NCI-H146 treated with DMSO at 0.1 percent for 48 hours (cell line): Measurements from ENCODE around the gene TMPRSS4.
A peak's percentile ranks its signal among the peaks of the same experiment; 100 is the strongest.

Experiments used
- DNase-seq: peaks from one replicate; lab custom pipeline; 2025; ENCODE audit not compliant: unreplicated experiment; lab: John Stamatoyannopoulos, UW

TMPRSS4 gene, protein sequence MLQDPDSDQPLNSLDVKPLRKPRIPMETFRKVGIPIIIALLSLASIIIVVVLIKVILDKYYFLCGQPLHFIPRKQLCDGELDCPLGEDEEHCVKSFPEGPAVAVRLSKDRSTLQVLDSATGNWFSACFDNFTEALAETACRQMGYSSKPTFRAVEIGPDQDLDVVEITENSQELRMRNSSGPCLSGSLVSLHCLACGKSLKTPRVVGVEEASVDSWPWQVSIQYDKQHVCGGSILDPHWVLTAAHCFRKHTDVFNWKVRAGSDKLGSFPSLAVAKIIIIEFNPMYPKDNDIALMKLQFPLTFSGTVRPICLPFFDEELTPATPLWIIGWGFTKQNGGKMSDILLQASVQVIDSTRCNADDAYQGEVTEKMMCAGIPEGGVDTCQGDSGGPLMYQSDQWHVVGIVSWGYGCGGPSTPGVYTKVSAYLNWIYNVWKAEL

DNA sequence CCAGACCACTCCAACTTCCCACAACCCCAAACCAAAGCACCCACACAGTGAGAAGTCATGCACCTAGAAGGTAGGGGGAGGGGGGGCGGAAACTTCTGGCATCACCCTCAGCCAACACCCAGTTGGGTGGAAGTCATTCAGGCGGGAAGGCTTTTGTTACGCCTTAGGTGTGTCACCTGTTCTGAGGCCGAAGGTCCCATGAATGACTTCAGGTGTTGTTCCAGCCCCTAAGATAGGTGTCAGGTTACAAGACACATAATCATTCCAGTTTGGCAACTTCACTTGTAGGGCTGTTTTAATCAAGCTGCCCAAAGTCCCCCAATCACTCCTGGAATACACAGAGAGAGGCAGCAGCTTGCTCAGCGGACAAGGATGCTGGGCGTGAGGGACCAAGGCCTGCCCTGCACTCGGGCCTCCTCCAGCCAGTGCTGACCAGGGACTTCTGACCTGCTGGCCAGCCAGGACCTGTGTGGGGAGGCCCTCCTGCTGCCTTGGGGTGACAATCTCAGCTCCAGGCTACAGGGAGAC lies at the start of gene TMPRSS4:
Gene TMPRSS4 (plus strand): TSS at position 325 of the 528 bp plus-strand sequence. CDS start 225 bp downstream, outside the sequence.
- peak; percentile 35 for DNase-seq

DNA sequence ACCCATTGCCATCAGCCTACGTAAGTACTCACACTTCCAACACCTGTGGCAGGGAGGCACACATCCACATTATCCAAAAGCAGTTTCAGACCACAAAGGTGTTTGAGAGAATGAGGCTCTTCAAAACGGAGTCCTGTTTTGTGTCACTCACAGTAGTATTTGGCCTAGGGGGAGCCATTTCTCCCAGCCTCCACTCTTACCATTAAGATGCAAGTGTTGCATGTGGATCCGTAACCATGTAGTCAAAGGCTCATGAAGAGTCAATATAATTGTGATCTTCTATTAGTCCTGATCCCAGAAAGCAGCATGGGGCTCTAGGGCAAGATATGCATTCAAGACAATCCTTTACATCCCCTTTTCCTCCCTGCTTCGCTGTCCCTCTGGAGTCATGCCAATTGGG lies 49.2 kb upstream of the TMPRSS4 start:
- no peak for DNase-seq

DNA sequence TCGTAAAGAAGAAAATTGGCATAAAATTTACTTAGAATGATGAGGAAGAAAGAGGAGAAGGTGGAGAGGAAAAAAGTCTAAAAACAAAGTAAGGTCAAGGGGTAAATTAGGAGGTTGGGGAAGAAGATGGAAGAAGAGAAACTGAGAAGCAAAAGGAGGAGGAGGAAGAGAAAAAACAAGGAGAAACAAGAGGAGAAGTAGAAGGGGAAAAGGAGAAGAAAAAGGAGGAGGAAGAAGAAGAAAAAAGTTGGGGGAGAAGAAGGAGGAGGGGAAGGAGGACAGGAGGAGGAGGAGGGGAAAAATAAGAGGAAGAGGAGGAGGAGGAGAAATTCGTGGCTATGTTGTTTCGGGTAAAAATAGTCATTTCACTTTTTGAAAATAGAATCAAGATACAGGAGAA lies 48.3 kb upstream of the TMPRSS4 start:
- no peak for DNase-seq

DNA sequence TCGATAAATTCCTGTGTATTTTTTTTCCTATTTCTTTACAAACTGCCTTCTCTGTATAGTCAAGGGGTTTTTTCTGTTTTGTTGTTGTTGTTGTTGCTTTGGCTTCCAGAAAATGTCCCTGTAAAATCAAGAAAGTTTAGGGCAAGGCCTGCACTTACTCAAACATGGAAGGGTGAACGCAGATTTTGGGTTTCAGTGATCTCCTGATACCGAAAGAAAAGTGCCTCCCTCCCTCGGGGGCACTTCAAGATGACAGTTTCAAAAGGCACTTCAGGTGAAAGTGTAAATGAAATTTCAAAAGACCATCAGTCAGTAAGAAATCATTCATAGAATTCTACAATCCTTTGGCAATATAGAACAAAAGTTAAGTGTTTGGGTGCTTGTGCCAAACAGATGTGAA lies 43.4 kb upstream of the TMPRSS4 start:
- no peak for DNase-seq

DNA sequence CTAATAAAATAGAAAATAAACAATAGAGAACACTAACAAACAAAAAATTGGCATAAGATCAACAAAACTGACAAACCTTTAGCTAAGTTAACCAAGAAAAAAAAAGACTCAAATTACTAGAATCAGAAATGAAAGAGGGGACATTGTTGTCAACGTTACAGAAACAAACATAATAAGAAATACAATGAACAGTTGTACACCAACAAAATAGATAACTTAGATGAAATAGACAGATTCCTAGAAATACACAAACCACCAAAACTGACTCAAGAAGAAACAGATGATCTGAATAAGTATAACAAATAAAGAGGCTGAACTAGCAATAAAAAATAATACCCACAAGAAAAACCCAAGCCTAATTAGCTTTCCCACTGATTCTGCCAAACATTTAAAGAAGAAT lies 34.7 kb upstream of the TMPRSS4 start:
- no peak for DNase-seq

DNA sequence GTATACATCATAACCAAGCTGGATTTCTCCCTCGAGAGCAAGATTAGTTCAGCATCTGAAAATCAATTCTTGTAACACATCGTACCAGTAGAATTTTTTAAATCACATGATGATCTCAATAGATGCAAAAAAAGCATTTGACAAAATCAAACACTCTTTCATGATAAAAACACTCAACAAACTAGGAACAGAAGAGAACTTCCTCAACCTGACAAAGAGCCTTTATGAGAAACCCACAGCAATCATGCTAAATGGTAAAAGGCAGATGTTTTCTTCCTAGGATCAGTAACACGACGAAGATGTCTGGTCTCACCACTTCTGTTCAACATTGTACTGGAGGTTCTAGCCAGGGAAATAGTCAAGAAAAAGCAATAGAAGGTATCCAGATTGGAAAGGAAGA lies 34.1 kb upstream of the TMPRSS4 start:
- no peak for DNase-seq

DNA sequence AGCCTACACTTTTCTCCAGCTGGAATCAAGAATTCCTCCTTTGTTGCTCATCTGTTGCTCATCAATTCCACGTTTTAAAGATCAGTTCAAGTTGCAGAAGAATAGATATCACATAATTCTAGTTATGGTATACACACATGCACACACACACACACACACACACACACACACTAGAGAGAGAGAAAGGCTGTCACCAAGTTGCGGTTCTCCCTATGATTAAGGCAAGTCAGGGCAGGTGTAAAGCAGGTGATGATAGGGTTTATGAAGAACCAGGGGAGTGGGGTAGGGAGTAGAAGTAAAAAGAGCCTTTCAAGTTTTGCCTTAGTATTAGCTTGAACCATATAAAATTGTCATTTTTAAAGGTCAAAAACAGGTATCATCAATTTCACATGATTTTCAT lies 31.7 kb upstream of the TMPRSS4 start:
- DNase-seq: peak; percentile 26

DNA sequence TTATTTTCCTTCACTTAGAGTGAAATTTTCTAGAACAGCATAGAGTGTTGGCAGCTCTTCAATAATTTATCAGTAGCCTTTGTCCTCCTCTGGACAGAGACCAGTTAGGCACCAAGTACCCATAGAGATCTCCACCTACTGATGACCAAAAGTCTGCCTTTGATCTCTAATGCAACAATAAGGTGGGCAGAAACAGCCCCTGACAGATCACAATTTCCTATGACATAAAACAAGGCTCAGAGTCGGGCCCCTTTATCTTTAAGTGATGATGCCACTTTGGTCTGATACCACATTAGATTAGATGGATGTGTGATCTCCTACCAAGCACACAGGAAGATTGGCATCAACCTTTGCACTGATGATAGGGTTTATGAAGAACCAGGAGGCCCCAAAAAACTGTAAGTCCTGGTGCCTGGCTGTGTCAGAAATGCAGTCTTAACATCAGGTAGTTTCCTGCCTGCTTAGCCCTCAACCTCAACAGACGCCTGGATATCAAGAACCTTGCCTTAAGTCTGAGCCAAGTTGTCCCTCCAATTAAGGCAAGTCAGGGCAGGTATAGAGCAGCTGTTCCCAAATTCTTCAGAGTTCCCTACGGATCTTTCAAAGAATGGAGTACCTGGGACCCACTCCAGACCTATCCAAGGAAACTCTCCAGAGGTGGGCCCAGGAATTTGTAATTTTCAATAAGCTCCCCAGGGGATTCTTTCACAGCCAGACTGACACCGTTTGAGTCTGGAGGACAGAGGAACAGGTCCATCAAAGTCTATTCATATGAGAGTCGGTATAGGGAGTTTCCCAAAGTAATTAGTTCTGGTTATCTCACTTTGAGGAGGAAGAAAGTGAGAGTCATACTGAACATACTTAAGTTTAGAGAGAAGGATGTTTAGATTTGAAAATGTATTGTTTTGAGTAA lies 30.6 kb upstream of the TMPRSS4 start:
- no peak for DNase-seq

DNA sequence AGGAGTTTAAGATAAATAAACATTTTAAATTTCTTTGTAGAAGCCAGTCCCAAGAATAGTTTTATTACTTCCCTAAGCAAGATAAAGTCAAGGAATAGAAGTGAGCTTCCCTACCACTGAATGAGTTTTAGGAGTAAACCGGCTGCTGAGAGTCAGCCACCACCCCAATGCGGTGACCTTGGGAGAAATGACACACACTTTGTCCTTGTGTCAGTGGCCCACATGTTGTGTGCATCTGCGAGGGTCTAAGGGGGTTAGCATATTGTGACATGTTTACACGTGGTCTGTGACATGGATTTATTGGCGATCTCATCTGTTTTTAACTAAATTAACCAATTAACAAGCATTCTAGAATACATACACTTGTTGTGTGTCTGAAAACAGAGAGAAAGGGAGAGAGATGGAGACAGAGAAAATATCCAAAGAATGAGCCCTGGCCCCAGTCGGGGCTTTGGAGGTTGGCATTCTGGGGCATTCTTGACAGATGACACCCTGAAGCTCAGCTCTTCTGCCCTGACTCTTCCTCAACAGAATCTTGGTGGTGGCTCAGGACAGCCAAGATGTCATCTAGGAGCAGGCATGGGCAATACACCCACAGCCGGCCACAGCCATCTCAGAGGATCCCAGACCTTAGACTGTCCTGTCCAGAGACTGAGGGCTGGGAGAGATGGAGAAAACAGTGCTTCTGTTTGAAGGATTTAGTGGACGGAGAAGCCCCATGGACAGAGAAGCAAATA lies 29.7 kb upstream of the TMPRSS4 start:
- DNase-seq: no peak

DNA sequence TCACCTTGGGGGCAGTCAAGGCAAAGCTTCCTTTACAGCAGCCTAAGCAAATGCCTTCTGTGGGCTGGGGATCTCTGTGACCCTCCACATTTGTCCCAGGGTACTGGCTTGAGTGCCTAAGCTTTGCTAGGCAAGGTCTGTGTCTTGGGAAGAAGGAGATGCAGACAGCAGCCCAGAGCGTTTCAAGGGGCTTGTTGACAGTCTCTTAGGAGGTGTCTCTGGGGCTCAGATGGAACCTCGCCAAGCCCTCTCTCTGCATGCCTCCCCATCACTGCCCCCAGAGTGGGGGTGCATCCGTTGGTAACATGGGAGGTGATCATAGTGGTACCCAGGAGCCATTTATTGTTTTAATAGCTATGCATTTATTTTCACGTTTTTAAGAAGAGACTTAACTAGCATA lies 29.1 kb upstream of the TMPRSS4 start:
- no peak for DNase-seq

DNA sequence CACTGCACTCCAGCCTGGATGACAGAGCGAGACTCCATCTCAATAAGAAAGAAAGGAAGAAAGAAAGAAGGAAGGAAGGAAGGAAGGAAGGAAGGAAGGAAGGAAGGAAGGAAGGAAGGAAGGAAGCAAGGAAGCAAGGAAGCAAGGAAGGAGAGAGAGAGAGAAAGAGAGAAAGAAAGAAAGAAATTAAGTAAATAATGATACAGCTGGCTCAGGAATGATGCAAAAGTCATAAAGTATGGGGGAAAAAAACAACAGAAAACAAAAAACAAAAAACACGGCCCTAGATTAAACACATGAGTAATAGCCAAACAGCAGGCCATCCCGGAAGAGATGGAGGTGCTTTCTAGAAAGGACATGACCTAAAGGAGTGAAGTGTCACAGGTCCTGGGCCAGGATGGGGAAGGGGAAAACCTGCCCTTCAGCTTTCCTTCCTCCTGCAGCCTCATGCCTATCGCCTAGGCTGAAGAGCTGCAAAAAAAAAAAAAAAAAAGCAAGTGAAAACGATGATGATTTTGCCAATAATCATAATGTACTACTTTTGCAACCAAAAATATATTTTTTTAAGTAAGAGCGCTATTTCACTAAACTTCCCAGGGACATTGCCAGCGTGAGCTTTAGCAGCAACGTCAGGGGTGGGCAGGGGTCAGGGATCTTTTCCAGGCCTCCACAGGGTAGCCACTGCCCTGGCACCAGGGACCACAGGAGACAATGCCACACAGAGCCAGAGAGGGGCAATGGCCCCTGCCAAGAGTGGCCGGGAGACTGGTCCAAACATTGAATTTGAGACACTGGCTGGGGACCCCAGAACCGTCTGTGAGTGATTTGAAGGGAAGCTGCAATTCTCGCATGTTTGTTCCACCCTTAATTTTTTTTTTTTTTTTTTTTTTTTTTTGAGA lies 28.2 kb upstream of the TMPRSS4 start:
- DNase-seq: no peak

DNA sequence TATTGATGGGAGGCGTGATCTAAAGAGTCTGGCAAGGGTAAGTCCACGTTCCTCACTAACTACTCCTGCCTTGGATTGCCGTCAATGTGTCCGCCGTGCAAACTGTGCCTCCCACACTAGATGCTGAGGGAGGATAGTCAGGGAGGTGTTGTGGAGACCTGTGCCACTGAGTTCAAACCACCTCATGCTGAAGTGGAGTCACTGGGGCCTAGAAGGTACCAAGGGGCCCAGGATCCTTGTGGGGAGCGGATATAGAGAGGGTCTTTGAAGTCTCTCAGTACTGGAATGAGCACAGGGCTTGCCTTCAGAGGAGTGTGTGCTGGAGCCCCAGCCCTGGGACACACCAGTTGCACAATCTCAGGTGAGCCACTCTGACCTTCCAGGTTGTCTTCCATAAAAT lies 27.1 kb upstream of the TMPRSS4 start:
- DNase-seq: no peak

DNA sequence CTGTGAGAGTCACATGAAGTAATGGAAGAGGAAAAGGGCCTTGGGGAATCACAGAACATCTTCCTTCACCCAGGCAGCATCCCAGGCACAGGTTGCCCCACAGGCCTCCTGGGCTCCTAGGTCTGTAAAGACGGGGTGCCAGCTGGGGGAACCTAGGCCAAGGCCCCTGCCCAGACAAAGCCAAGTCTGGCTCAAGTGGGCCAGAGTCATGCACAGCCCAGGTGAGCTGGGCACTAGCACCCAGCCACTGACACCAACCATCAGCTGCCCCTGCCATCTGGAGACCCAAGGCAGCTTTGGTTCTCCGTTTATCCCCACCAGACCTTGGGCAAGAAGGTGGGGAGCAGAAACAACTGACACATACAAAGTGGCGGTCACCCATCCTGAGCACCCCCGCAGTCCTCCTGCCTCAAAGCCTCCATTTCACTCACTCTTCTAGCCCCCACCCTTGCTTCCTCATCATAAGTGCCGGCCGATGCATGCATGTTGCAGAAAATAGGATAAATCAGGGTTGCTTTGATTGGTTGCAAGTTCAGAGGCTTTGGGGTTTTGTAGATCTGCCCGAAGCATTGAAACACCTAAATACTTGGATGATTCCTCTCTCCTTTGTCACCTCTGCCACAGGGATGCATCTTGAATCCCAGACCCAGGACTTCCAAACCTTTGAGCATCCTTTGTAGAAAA lies 26.5 kb upstream of the TMPRSS4 start:
- DNase-seq: no peak

DNA sequence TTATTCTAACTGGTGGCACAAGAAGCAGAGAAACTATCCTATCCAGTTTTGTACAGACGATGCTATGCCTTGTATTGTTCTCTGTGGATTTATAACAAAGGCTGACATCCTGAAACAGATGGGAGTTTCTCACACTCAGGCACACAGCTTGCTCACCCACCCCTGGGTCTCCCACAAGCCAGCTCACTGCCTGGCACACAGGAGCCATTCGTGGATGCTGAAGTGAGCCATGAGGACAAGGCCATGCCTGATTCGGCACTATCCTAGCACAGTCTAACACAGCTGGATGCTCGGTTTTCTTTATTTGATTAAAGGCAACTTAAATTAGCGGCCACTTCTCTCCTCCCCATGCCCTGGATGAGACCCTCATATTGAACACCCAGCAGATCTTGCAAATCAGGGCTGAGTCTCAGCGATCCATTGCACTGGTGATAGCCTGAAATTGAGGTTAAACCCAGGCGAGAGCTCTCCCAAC lies 25.7 kb upstream of the TMPRSS4 start:
- no peak for DNase-seq

DNA sequence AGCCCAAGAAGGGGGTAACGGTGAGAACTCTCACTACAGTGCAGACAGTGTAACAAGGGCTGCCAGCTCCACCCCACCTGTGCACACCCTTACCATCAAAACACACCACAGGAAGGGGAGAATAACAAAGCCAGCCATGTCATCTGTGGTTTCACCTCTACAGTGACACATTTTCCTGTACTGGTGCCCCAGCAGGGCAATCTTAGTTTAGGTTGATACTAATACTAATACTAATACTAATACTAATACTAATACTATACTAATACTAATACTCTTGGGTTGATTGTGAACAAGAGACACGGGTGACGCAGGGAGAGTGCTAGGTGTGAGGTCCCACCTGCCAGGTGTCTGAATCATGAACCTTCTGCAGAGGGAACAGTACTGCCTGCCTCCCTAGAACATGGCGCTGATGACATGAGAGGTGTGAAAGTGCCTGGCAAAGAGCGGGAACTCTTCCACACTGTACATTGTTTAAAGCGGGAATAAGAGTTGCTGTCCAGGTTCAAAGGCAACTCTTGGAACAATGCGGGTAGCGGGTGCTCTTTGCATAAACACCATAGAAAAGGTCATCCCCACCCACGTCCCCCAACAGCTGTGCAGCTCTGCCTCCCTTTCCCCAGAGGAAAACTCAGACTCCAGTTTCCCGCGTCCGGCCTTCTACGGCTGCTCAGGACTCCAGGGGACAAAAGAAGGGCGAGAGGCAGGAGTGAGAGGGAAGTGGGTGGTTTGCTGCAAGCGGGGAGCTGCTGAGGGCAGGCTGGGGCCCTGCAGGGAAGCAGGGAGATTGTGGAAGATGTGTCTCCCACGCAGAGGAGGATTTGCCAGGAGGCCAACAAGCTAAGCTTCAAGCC lies 25.0 kb upstream of the TMPRSS4 start:
- DNase-seq: no peak

DNA sequence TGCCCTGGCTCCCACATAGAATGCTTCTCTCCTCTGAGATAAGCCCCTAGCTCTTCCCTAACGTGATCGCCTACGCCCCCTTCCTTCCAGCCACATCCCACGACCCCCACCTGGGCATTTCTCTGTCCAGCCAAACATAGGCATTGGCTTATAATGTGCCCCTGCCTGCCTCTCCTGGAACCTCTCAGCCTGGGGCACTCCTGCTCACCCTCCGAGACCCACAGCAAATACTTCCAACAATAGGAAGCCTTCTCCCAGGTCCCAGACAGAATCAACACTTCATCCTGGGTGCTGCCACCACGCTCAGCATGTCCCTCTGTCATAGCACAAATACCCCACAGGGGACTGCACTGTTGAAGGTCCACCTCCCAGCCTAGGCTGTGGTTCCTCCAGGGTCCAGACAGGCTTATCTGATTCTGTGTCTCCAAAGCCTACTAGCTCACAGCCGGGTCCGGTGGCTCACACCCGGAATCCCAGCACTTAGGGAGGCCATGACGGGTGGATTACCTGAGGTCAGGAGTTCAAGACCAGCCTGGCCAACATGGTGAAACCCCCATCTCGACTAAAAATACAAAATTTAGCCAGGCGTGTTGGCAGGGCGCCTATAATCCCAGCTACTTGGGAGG lies 24.2 kb upstream of the TMPRSS4 start:
- no peak for DNase-seq

DNA sequence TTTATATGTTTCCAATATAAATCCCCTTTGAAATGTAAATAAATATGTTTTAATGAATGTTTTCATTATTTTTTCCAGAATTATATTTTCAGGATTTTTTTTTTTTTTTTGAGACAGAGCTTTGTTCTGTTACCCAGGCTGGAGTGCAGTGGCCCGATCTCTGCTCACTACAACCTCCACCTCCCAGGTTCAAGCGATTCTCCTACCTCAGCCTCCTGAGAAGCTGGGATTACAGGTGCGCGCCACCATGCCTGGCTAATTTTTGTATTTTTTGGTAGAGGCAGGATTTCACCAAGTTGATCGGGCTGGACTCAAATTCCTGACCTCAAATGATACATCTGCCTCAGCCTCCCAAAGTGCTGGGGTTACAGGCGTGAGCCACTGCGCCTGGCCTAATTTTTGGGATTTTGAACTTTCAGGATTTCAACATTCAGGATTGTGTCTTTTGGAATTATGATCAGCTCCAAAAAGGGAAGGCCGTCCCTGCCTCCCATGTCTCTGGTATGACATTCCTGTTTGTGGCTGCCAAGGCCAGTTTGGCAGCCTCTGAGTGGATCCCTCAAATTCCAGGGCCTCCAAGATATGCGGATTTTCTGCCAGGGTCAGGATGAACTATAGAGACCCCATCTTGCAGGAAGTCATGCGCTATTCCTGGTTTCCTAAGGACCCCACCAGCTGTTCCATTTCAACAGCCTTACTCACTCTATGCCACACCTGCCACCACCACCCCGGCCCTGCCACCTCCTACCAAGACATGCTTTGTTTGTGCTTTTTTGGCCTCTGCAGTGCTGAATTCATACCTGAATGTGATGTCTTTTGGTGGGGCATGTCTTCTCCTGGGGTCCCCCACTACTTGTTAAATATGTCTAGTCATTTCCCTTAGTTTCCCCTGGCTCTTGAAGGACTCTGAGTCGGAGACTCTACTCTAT lies 21.9 kb upstream of the TMPRSS4 start:
- no peak for DNase-seq
